ENCODE measurements around the gene FMN1.

Gene FMN1

DNA sequence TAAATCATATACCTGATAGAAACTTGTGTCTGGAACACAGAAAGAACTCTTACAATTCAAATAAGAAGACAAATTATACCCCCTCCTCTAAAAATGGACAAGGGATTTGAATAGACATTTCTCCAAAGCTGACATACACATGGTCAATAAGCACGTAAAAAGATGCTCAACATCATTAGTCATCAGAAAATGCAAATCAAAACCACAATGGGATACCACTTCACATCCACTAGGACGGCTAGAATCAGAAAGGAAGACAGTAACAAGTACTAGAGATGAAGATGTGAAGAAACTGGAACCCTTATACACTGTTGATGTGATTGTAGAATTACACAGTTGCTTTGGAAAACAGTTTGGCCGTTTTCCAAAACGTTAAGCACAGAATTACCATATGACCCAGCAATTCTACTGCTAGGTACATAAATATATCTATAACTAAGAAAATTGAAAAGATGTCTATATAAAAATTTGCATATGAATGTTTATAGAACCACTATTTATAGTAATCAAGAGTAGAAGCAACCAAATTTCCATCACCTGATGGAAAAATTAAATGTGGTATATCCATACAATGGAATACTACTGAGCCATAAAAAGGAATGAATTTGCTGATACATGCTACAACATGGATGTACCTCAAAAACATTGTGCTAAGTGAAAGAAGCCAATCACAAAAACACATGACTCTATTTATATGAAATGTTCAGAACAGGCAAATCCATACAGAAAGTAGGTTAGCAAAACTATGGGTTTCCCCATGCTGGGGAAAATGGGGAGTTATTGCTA lies 415.9 kb downstream of the FMN1 start:
- no peaks in the 10 kb centered on the region for H3K36me3 ChIP-seq (ENCODE audit: insufficient read depth, low read length)
- no peak for DNase-seq (ENCODE audit: low read depth, low spot score)
- no peak overlapping the region for H3K4me3 ChIP-seq
- no peak overlapping the region for H3K9ac ChIP-seq (ENCODE audit: insufficient read length)
- no peak overlapping the region for H3K27ac ChIP-seq
- no peaks in the 10 kb centered on the region; the same call in 1 of the 2 replicates for H3K9me3 ChIP-seq (ENCODE audit: low read depth, low read length)
- TF ChIP-seq POLR2AphosphoS5 (IDR thresholded peaks at IDR 0.05; ENCODE audit: borderline replicate concordance, low read depth, low read length): no peak
- no peak for TF ChIP-seq EZH2 (IDR thresholded peaks at IDR 0.05)
- no peak for TF ChIP-seq FOXP2 (optimal IDR thresholded peaks at IDR 0.05; ENCODE audit: control extremely low read depth, extremely low read length, insufficient read depth)

DNA sequence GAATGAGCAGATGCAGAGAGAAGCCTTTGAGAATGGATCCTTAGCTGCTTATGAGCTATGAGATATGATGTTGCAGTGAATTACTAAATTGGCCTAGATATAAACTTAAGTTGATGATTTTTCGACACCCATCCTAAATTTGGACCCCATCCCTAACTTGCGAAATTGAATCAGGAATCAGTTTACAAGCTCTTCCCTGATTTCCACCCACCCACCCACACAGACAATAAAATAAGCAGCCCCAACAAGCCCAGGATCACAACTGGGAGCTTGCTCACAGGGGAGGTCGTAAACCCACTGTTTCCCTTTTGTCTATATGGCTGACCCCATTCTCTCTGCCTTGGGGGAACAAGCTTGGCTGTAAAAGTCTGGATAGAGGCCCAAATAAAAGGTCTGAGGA lies 419.4 kb downstream of the FMN1 start:
- Histone ChIP-seq H3K9me3 (ENCODE audit: low read depth, low read length) (no peaks in the 10 kb centered on the region; the same call in 1 of the 2 replicates), H3K9ac (ENCODE audit: insufficient read length) (no peak overlapping the region), H3K36me3 (ENCODE audit: insufficient read depth, low read length) (no peaks in the 10 kb centered on the region), H3K4me3 (no peak overlapping the region), H3K27ac (no peak overlapping the region)
- no peak for TF ChIP-seq EZH2 (IDR thresholded peaks at IDR 0.05)
- no peak for TF ChIP-seq POLR2AphosphoS5 (IDR thresholded peaks at IDR 0.05; ENCODE audit: borderline replicate concordance, low read depth, low read length)
- TF ChIP-seq FOXP2 (optimal IDR thresholded peaks at IDR 0.05; ENCODE audit: control extremely low read depth, extremely low read length, insufficient read depth): no peak
- DNase-seq (ENCODE audit: low read depth, low spot score): no peak

GRCh38 chr15:32774022-32774421 lies 420.5 kb downstream of the FMN1 start:
- no peak for DNase-seq (ENCODE audit: low read depth, low spot score)
- TF ChIP-seq FOXP2 (optimal IDR thresholded peaks at IDR 0.05; ENCODE audit: control extremely low read depth, extremely low read length, insufficient read depth) (no peak), POLR2AphosphoS5 (IDR thresholded peaks at IDR 0.05; ENCODE audit: borderline replicate concordance, low read depth, low read length) (no peak), EZH2 (IDR thresholded peaks at IDR 0.05) (no peak)
- Histone ChIP-seq H3K27ac (no peak overlapping the region), H3K4me3 (no peak overlapping the region), H3K9ac (ENCODE audit: insufficient read length) (no peak overlapping the region), H3K9me3 (ENCODE audit: low read depth, low read length) (no peaks in the 10 kb centered on the region; the same call in 1 of the 2 replicates), H3K36me3 (ENCODE audit: insufficient read depth, low read length) (no peaks in the 10 kb centered on the region)

- no peak for DNase-seq (ENCODE audit: low read depth, low spot score)
- no peak overlapping the region for H3K9ac ChIP-seq (ENCODE audit: insufficient read length)
- no peak overlapping the region for H3K27ac ChIP-seq
- no peaks in the 10 kb centered on the region for H3K9me3 ChIP-seq (ENCODE audit: low read depth, low read length)
- no peak overlapping the region for H3K4me3 ChIP-seq
- no peak for TF ChIP-seq EZH2 (IDR thresholded peaks at IDR 0.05)
- no peak for TF ChIP-seq POLR2AphosphoS5 (IDR thresholded peaks at IDR 0.05; ENCODE audit: borderline replicate concordance, low read depth, low read length)
- no peak for TF ChIP-seq FOXP2 (optimal IDR thresholded peaks at IDR 0.05; ENCODE audit: control extremely low read depth, extremely low read length, insufficient read depth)
- no peaks in the 10 kb centered on the region for H3K36me3 ChIP-seq (ENCODE audit: insufficient read depth, low read length)
Measured at GRCh38 chr15:32767236-32767635, 427.3 kb downstream of the FMN1 start.

- Histone ChIP-seq H3K9me3 (ENCODE audit: low read depth, low read length) (no peaks in the 10 kb centered on the region), H3K27ac (no peak overlapping the region), H3K36me3 (ENCODE audit: insufficient read depth, low read length) (no peaks in the 10 kb centered on the region), H3K4me3 (no peak overlapping the region), H3K9ac (ENCODE audit: insufficient read length) (no peak overlapping the region)
- DNase-seq (ENCODE audit: low read depth, low spot score): no peak
- TF ChIP-seq POLR2AphosphoS5 (IDR thresholded peaks at IDR 0.05; ENCODE audit: borderline replicate concordance, low read depth, low read length): no peak
Measured at GRCh38 chr15:32766101-32766500, 428.4 kb downstream of the FMN1 start.

- Histone ChIP-seq H3K4me3 (no peak overlapping the region), H3K9ac (ENCODE audit: insufficient read length) (no peak overlapping the region), H3K9me3 (ENCODE audit: low read depth, low read length) (no peaks in the 10 kb centered on the region), H3K27ac (no peak overlapping the region), H3K36me3 (ENCODE audit: insufficient read depth, low read length) (no peaks in the 10 kb centered on the region)
- DNase-seq (ENCODE audit: low read depth, low spot score): no peak
- TF ChIP-seq POLR2AphosphoS5 (IDR thresholded peaks at IDR 0.05; ENCODE audit: borderline replicate concordance, low read depth, low read length) (no peak), EZH2 (IDR thresholded peaks at IDR 0.05) (no peak), FOXP2 (optimal IDR thresholded peaks at IDR 0.05; ENCODE audit: control extremely low read depth, extremely low read length, insufficient read depth) (no peak)
Measured at GRCh38 chr15:32765236-32765635, 429.3 kb downstream of the FMN1 start.

GRCh38 chr15:32763295-32763694 lies 431.2 kb downstream of the FMN1 start:
- H3K9ac ChIP-seq (ENCODE audit: insufficient read length): no peak overlapping the region
- no peaks in the 10 kb centered on the region for H3K36me3 ChIP-seq (ENCODE audit: insufficient read depth, low read length)
- H3K27ac ChIP-seq: no peak overlapping the region
- H3K9me3 ChIP-seq (ENCODE audit: low read depth, low read length): no peaks in the 10 kb centered on the region
- no peak for DNase-seq (ENCODE audit: low read depth, low spot score)
- TF ChIP-seq EZH2 (IDR thresholded peaks at IDR 0.05) (no peak), POLR2AphosphoS5 (IDR thresholded peaks at IDR 0.05; ENCODE audit: borderline replicate concordance, low read depth, low read length) (no peak)
- no peak overlapping the region for H3K4me3 ChIP-seq

DNA sequence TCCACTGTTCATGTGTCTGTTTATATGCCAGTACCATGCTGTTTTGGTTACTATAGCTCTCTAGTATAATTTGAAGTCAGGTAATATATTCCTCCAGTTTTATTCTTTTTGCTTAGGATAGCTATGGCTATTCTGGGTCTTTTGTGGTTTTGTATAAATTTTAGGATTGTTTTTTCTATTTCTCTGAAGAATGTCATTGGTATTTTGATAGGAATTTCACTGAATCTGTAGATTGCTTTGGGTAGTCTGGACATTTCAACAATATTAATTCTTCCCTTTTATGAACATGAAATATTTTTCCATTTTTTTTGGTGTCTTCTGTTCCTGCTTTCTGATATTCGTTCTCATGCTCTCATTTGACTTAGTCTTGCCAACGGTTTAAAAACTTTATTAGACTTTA lies 437.1 kb downstream of the FMN1 start:
- DNase-seq (ENCODE audit: low read depth, low spot score): no peak
- Histone ChIP-seq H3K9me3 (ENCODE audit: low read depth, low read length) (no peaks in the 10 kb centered on the region), H3K9ac (ENCODE audit: insufficient read length) (no peak overlapping the region), H3K36me3 (ENCODE audit: insufficient read depth, low read length) (no peaks in the 10 kb centered on the region), H3K4me3 (no peak overlapping the region), H3K27ac (no peak overlapping the region)
- TF ChIP-seq POLR2AphosphoS5 (IDR thresholded peaks at IDR 0.05; ENCODE audit: borderline replicate concordance, low read depth, low read length) (no peak), FOXP2 (optimal IDR thresholded peaks at IDR 0.05; ENCODE audit: control extremely low read depth, extremely low read length, insufficient read depth) (no peak)

DNA sequence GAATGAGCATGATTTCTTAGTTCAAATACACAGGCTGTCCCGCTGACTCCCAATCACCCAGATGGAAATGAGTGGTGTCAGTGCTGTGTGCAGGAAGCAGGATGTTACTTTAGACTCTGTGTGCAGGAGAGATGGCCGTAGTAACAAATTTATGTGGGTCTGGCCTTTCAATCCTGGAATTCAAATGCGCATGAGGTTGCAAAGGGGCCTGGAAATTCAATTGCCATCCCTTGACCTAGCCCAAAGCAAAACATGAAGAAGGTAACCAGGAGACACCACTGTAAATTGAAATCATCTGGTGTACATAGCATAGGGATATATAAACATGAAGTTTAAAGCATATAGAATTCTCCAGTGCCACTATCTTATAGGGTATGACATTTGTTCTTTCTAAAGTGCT lies 443.5 kb downstream of the FMN1 start:
- no peaks in the 10 kb centered on the region for H3K9me3 ChIP-seq (ENCODE audit: low read depth, low read length)
- H3K36me3 ChIP-seq (ENCODE audit: insufficient read depth, low read length): no peaks in the 10 kb centered on the region
- H3K4me3 ChIP-seq: no peak overlapping the region
- no peak overlapping the region for H3K9ac ChIP-seq (ENCODE audit: insufficient read length)
- TF ChIP-seq FOXP2 (optimal IDR thresholded peaks at IDR 0.05; ENCODE audit: control extremely low read depth, extremely low read length, insufficient read depth): no peak
- TF ChIP-seq POLR2AphosphoS5 (IDR thresholded peaks at IDR 0.05; ENCODE audit: borderline replicate concordance, low read depth, low read length): no peak
- no peak for TF ChIP-seq EZH2 (IDR thresholded peaks at IDR 0.05)
- no peak overlapping the region for H3K27ac ChIP-seq
- DNase-seq (ENCODE audit: low read depth, low spot score): no peak

All from SK-N-MC (cell line).